ENCODE results near the gene SLC35D3. TPM values are rescaled to one million over a fixed set of nuclear protein-coding genes. Genes with fewer than 3 reads are reported as not detected.
A peak's percentile ranks its signal among the peaks of the same experiment; 100 is the strongest.
"Not testable (repeated sequence)": the region's sequence is repeated elsewhere in the genome, so short reads cannot be mapped to it uniquely, and the experiment has no call there.

SLC35D3 gene
- not detected for polyA plus RNA-seq (2012; ENCODE audit: low read depth, missing spikeins)

GRCh38 chr6:136921936-136922684 is at the start of gene SLC35D3:
SLC35D3 (plus strand) TSS chr6:136922301; CDS start chr6:136922429, 128 bp downstream.
- TF ChIP-seq SPI1 (IDR thresholded peaks at IDR 0.05; ENCODE audit: low read depth, low read length) (no peak), POLR2A (IDR thresholded peaks at IDR 0.05; ENCODE audit: low read depth, low read length) (no peak), PAX5 (IDR thresholded peaks at IDR 0.05; ENCODE audit: insufficient read depth, low read length, severe bottlenecking) (no peak), POLR2AphosphoS5 (IDR thresholded peaks at IDR 0.05; ENCODE audit: low read depth, low read length) (no peak), POU2F2 (IDR thresholded peaks at IDR 0.05; ENCODE audit: low read depth, low read length) (no peak), TAF1 (IDR thresholded peaks at IDR 0.05; ENCODE audit: low read depth, low read length) (no peak)
- FAIRE-seq = peak; percentile 71
- peak; percentile 54 for DNase-seq (ENCODE audit: insufficient read length, low spot score)

GRCh38 chr6:136873748-136874147 is 48.4 kb upstream of the SLC35D3 start:
- no peak for DNase-seq (ENCODE audit: insufficient read length, low spot score)
- no peak for TF ChIP-seq TAF1 (IDR thresholded peaks at IDR 0.05; ENCODE audit: low read depth, low read length)
- no peak for TF ChIP-seq POU2F2 (IDR thresholded peaks at IDR 0.05; ENCODE audit: low read depth, low read length)
- TF ChIP-seq POLR2AphosphoS5 (IDR thresholded peaks at IDR 0.05; ENCODE audit: low read depth, low read length) = no peak
- TF ChIP-seq SPI1 (IDR thresholded peaks at IDR 0.05; ENCODE audit: low read depth, low read length) = no peak
- no peak for TF ChIP-seq PAX5 (IDR thresholded peaks at IDR 0.05; ENCODE audit: insufficient read depth, low read length, severe bottlenecking)
- no peak for TF ChIP-seq POLR2A (IDR thresholded peaks at IDR 0.05; ENCODE audit: low read depth, low read length)
- FAIRE-seq = no peak

GRCh38 chr6:136876469-136876868 is 45.6 kb upstream of the SLC35D3 start:
- DNase-seq (ENCODE audit: insufficient read length, low spot score); FAIRE-seq: not testable (repeated sequence)

- TF ChIP-seq PAX5 (IDR thresholded peaks at IDR 0.05; ENCODE audit: insufficient read depth, low read length, severe bottlenecking) (no peak), TAF1 (IDR thresholded peaks at IDR 0.05; ENCODE audit: low read depth, low read length) (no peak), POLR2AphosphoS5 (IDR thresholded peaks at IDR 0.05; ENCODE audit: low read depth, low read length) (no peak), POLR2A (IDR thresholded peaks at IDR 0.05; ENCODE audit: low read depth, low read length) (no peak), POU2F2 (IDR thresholded peaks at IDR 0.05; ENCODE audit: low read depth, low read length) (no peak), SPI1 (IDR thresholded peaks at IDR 0.05; ENCODE audit: low read depth, low read length) (no peak)
- no peak for DNase-seq (ENCODE audit: insufficient read length, low spot score)
- FAIRE-seq = no peak
Measured at GRCh38 chr6:136880748-136881460, 41.2 kb upstream of the SLC35D3 start.

- no peak for FAIRE-seq
- no peak for DNase-seq (ENCODE audit: insufficient read length, low spot score)
- TF ChIP-seq SPI1 (IDR thresholded peaks at IDR 0.05; ENCODE audit: low read depth, low read length) (no peak), POLR2A (IDR thresholded peaks at IDR 0.05; ENCODE audit: low read depth, low read length) (no peak), POU2F2 (IDR thresholded peaks at IDR 0.05; ENCODE audit: low read depth, low read length) (no peak), TAF1 (IDR thresholded peaks at IDR 0.05; ENCODE audit: low read depth, low read length) (no peak), PAX5 (IDR thresholded peaks at IDR 0.05; ENCODE audit: insufficient read depth, low read length, severe bottlenecking) (no peak), POLR2AphosphoS5 (IDR thresholded peaks at IDR 0.05; ENCODE audit: low read depth, low read length) (no peak)
Measured at GRCh38 chr6:136886091-136886490, 36.0 kb upstream of the SLC35D3 start.

- TF ChIP-seq POLR2AphosphoS5 (IDR thresholded peaks at IDR 0.05; ENCODE audit: low read depth, low read length) (no peak), PAX5 (IDR thresholded peaks at IDR 0.05; ENCODE audit: insufficient read depth, low read length, severe bottlenecking) (no peak), POU2F2 (IDR thresholded peaks at IDR 0.05; ENCODE audit: low read depth, low read length) (no peak), TAF1 (IDR thresholded peaks at IDR 0.05; ENCODE audit: low read depth, low read length) (no peak), POLR2A (IDR thresholded peaks at IDR 0.05; ENCODE audit: low read depth, low read length) (no peak), SPI1 (IDR thresholded peaks at IDR 0.05; ENCODE audit: low read depth, low read length) (no peak)
- FAIRE-seq = no peak
Measured at GRCh38 chr6:136887953-136888352, 34.1 kb upstream of the SLC35D3 start.

GRCh38 chr6:136889271-136890193 is 32.6 kb upstream of the SLC35D3 start:
- no peak for DNase-seq (ENCODE audit: insufficient read length, low spot score)
- FAIRE-seq = peak; percentile 5

More at GRCh38 chr6:136887953-136888352, 34.1 kb upstream of the SLC35D3 start:
- no peak for DNase-seq (ENCODE audit: insufficient read length, low spot score)

GRCh38 chr6:136890194-136890839 is 31.8 kb upstream of the SLC35D3 start:
- FAIRE-seq (peak; percentile 59), DNase-seq (ENCODE audit: insufficient read length, low spot score) (no peak)
- TF ChIP-seq POLR2AphosphoS5 (IDR thresholded peaks at IDR 0.05; ENCODE audit: low read depth, low read length) (no peak), PAX5 (IDR thresholded peaks at IDR 0.05; ENCODE audit: insufficient read depth, low read length, severe bottlenecking) (no peak), POLR2A (IDR thresholded peaks at IDR 0.05; ENCODE audit: low read depth, low read length) (no peak), SPI1 (IDR thresholded peaks at IDR 0.05; ENCODE audit: low read depth, low read length) (no peak), POU2F2 (IDR thresholded peaks at IDR 0.05; ENCODE audit: low read depth, low read length) (no peak), TAF1 (IDR thresholded peaks at IDR 0.05; ENCODE audit: low read depth, low read length) (no peak)

More at GRCh38 chr6:136889271-136890193, 32.6 kb upstream of the SLC35D3 start:
- TF ChIP-seq POLR2A (IDR thresholded peaks at IDR 0.05; ENCODE audit: low read depth, low read length) (no peak), POLR2AphosphoS5 (IDR thresholded peaks at IDR 0.05; ENCODE audit: low read depth, low read length) (no peak), SPI1 (IDR thresholded peaks at IDR 0.05; ENCODE audit: low read depth, low read length) (no peak), POU2F2 (IDR thresholded peaks at IDR 0.05; ENCODE audit: low read depth, low read length) (no peak), TAF1 (IDR thresholded peaks at IDR 0.05; ENCODE audit: low read depth, low read length) (no peak), PAX5 (IDR thresholded peaks at IDR 0.05; ENCODE audit: insufficient read depth, low read length, severe bottlenecking) (no peak)

All from GM12891 (cell line).